H1 (cell line): ENCODE data around the gene LEFTY1. TPM values are rescaled to one million over a fixed set of nuclear protein-coding genes. Genes with fewer than 3 reads are reported as not detected.
A peak's percentile ranks its signal among the peaks of the same experiment; 100 is the strongest.

ENCODE experiments used
- CTCF ChIA-PET: fragments of 300-600 bp; sonication (Branson Sonifier 250); formaldehyde crosslinking; loops from one replicate; lab custom pipeline; 2021; ENCODE audit not compliant: partially characterized antibody; lab: Charles Lee
- POLR2A ChIA-PET: fragments of 300-600 bp; sonication (Branson Sonifier 250); formaldehyde crosslinking; loops from one replicate; lab custom pipeline; 2021; ENCODE audit warnings: inconsistent platforms; ENCODE audit not compliant: partially characterized antibody; lab: Charles Lee
- DNase-seq, 2 experiments: peaks; one replicate each; pipeline versions ENCODE4 v3.0.0 to v3.0.0-alpha.2; 2010 to 2022; ENCODE audit warnings: low spot score in 2 of 2, low read depth in 1 of 2, mixed read lengths in 1 of 2
- FAIRE-seq: peaks from 2 replicates; lab custom pipeline; 2011; peaks lifted over from hg19 to GRCh38; lab: Jason Lieb, UNC
- H2AFZ ChIP-seq: 2 replicates; pipeline ENCODE4 v1.8.1; 2012; ENCODE audit warnings: low read length, inconsistent platforms
- H2AK5ac ChIP-seq: 2 replicates; pipeline ENCODE4 v1.6.1; 2013; ENCODE audit warnings: low read depth, low read length
- H2BK120ac ChIP-seq: replicated peaks from 2 replicates; pipeline ENCODE3; 2013; ENCODE audit warnings: low read depth, low read length, inconsistent platforms
- H2BK12ac ChIP-seq: 2 replicates; pipeline ENCODE4 v1.6.1; 2013; ENCODE audit warnings: low read depth, low read length
- H2BK15ac ChIP-seq: 2 replicates; pipeline ENCODE4 v1.6.1; 2013; ENCODE audit warnings: low read length
- H2BK20ac ChIP-seq: 2 replicates; pipeline ENCODE4 v1.6.1; 2013; ENCODE audit warnings: low read length
- H2BK5ac ChIP-seq: 2 replicates; pipeline ENCODE4 v1.6.1; 2013; ENCODE audit warnings: low read depth, low read length
- H3K14ac ChIP-seq: 2 replicates; pipeline ENCODE4 v1.6.1; 2013; ENCODE audit warnings: inconsistent platforms; ENCODE audit not compliant: insufficient read length
- H3K18ac ChIP-seq: 2 replicates; pipeline ENCODE4 v1.6.1; 2013; ENCODE audit warnings: low read length; ENCODE audit errors: extremely low read depth
- H3K23ac ChIP-seq: 2 replicates; pipeline ENCODE4 v1.6.1; 2013; ENCODE audit warnings: inconsistent platforms; ENCODE audit not compliant: insufficient read length
- H3K23me2 ChIP-seq: 2 replicates; pipeline ENCODE4 v1.6.1; 2013; ENCODE audit warnings: low read depth, low read length
- H3K27ac ChIP-seq: 2 replicates; pipeline ENCODE4 v1.6.1; 2011; ENCODE audit warnings: low read depth, low read length, inconsistent platforms
- H3K27me3 ChIP-seq, 4 experiments: replicated peaks in 1 of 4; 1 replicate in 1 of 4; 2 replicates in 3 of 4; pipeline versions ENCODE4 v1.6.1 to v1.8.1; 2011 to 2013; ENCODE audit warnings: low read length in 3 of 4, mild to moderate bottlenecking in 3 of 4, inconsistent platforms in 2 of 4, mixed read lengths in 2 of 4, moderate library complexity in 1 of 4; ENCODE audit not compliant: control insufficient read depth in 3 of 4, insufficient read depth in 3 of 4; ENCODE audit errors: extremely low read depth in 1 of 4
- H3K36me3 ChIP-seq, 4 experiments: 2 replicates each; pipeline versions ENCODE4 v1.6.1 to v1.8.1; 2011 to 2013; ENCODE audit warnings: mild to moderate bottlenecking in 4 of 4, low read length in 3 of 4, moderate library complexity in 2 of 4, control low read depth in 1 of 4, inconsistent platforms in 1 of 4; ENCODE audit not compliant: insufficient read depth in 4 of 4, control insufficient read depth in 2 of 4
- H3K4ac ChIP-seq: replicated peaks from 2 replicates; pipeline ENCODE3; 2013; ENCODE audit warnings: low read length, low read depth, mixed read lengths, inconsistent platforms; ENCODE audit not compliant: insufficient read length
- H3K4me1 ChIP-seq, 4 experiments: replicated peaks in 1 of 4; 1 replicate in 1 of 4; 2 replicates in 3 of 4; pipeline versions ENCODE4 v1.6.1 to v1.8.1; 2011 to 2013; ENCODE audit warnings: low read length in 3 of 4, inconsistent platforms in 2 of 4, mixed read lengths in 1 of 4; ENCODE audit not compliant: insufficient read depth in 4 of 4, control insufficient read depth in 3 of 4
- H3K4me2 ChIP-seq, 2 experiments: 2 replicates each; pipeline versions ENCODE4 v1.6.1 to v1.8.1; 2011 to 2013; ENCODE audit warnings: low read depth in 2 of 2, low read length in 2 of 2, control low read depth in 1 of 2, inconsistent platforms in 1 of 2, mild to moderate bottlenecking in 1 of 2; ENCODE audit not compliant: insufficient read depth in 1 of 2
- H3K4me3 ChIP-seq, 4 experiments: fragments of 200-600, 300-600 bp in 1 of 4; sonication (generic), shearing (Covaris generic), sonication (Bioruptor Twin) in 1 of 4; 2 replicates each; pipeline versions ENCODE4 v1.5.1 to v1.8.1; 2011 to 2016; ENCODE audit warnings: low read length in 4 of 4, low read depth in 3 of 4, control low read depth in 2 of 4, inconsistent platforms in 2 of 4, mild to moderate bottlenecking in 2 of 4, mixed read lengths in 1 of 4, moderate library complexity in 1 of 4; ENCODE audit not compliant: insufficient read depth in 2 of 4; ENCODE audit errors: extremely low read depth in 1 of 4
- H3K56ac ChIP-seq: replicated peaks from 2 replicates; pipeline ENCODE3; 2013; ENCODE audit warnings: low read depth, mild to moderate bottlenecking, mixed read lengths, low read length, inconsistent platforms; ENCODE audit not compliant: insufficient read length
- H3K79me1 ChIP-seq: 2 replicates; pipeline ENCODE4 v1.6.1; 2013; ENCODE audit warnings: low read depth, low read length, control low read depth
- H3K79me2 ChIP-seq, 2 experiments: 2 replicates each; pipeline versions ENCODE4 v1.6.1 to v1.8.1; 2012 to 2013; ENCODE audit warnings: low read length in 2 of 2, mild to moderate bottlenecking in 2 of 2, inconsistent platforms in 1 of 2; ENCODE audit not compliant: insufficient read depth in 2 of 2, control insufficient read depth in 1 of 2
- H3K9ac ChIP-seq, 4 experiments: replicated peaks in 1 of 4; 1 replicate in 1 of 4; 2 replicates in 3 of 4; pipeline versions ENCODE4 v1.6.1 to v1.8.1; 2011 to 2013; ENCODE audit warnings: low read depth in 3 of 4, low read length in 3 of 4, control low read depth in 2 of 4, mild to moderate bottlenecking in 2 of 4, moderate library complexity in 2 of 4, inconsistent platforms in 1 of 4; ENCODE audit errors: extremely low read depth in 1 of 4
- H3K9me3 ChIP-seq, 2 experiments: 2 replicates each; pipeline versions ENCODE4 v1.6.1 to v1.8.1; 2012 to 2013; ENCODE audit warnings: mild to moderate bottlenecking in 2 of 2, moderate library complexity in 2 of 2, control low read depth in 1 of 2, inconsistent platforms in 1 of 2, low read depth in 1 of 2, low read length in 1 of 2, mixed read lengths in 1 of 2; ENCODE audit not compliant: insufficient read depth in 2 of 2
- H4K20me1 ChIP-seq, 2 experiments: replicated peaks in 1 of 2; 2 replicates each; pipeline versions ENCODE3 to v1.8.1; 2011 to 2013; ENCODE audit warnings: inconsistent platforms in 2 of 2, low read length in 2 of 2, mild to moderate bottlenecking in 1 of 2; ENCODE audit not compliant: insufficient read depth in 2 of 2, control insufficient read depth in 1 of 2
- H4K5ac ChIP-seq: 2 replicates; pipeline ENCODE4 v1.6.1; 2013; ENCODE audit warnings: low read length, low read depth, mixed read lengths, inconsistent platforms; ENCODE audit not compliant: insufficient read length
- H4K8ac ChIP-seq: 2 replicates; pipeline ENCODE4 v1.8.0; 2013; ENCODE audit warnings: mild to moderate bottlenecking, moderate library complexity, low read length, inconsistent platforms; ENCODE audit not compliant: insufficient read depth; ENCODE audit errors: extremely low read depth
- H4K91ac ChIP-seq: replicated peaks from 2 replicates; pipeline ENCODE3; 2013; ENCODE audit warnings: low read length, mixed read lengths, inconsistent platforms; ENCODE audit not compliant: insufficient read length
- RXRA ChIP-seq: IDR thresholded peaks from 2 replicates; pipeline ENCODE4 v1.6.1; 2011; ENCODE audit warnings: low read depth, mild to moderate bottlenecking, low read length, moderate library complexity; ENCODE audit not compliant: insufficient read depth
- TAF7 ChIP-seq: optimal IDR thresholded peaks from 2 replicates; pipeline ENCODE3; 2011; ENCODE audit warnings: low read depth, mild to moderate bottlenecking, inconsistent platforms, low read length, moderate library complexity, borderline replicate concordance
- WGBS, 2 experiments: shearing (Covaris generic) in 1 of 2; methylation state at CpG; one replicate each; pipeline versions ENCODE4 v1.1.6 to v1.1.7; 2013 to 2015; ENCODE audit warnings: low lambda C conversion rate in 2 of 2, mixed read lengths in 2 of 2, inconsistent platforms in 1 of 2, low coverage in 1 of 2, missing lambda C conversion rate in 1 of 2; ENCODE audit not compliant: insufficient replicate concordance in 2 of 2, insufficient coverage in 1 of 2, insufficient read length in 1 of 2; ENCODE audit errors: extremely low coverage in 1 of 2, missing lambda C conversion rate in 1 of 2; 5-methylcytosine and 5-hydroxymethylcytosine counted together
- polyA plus RNA-seq, 7 experiments: library from polyadenylated mRNA; depleted of rRNA in 3 of 7; stranded (reverse) in 5 of 7; unstranded in 2 of 7; fragments of >200 nt in 5 of 7; fragments of 200-250 nt in 2 of 7; gene quantifications; 1 replicate in 5 of 7; 2 replicates in 1 of 7; 4 replicates in 1 of 7; pipeline versions ENCODE4 v1.2.1 to v1.2.3, GENCODE V29; 2011 to 2013; ENCODE audit warnings: missing spikeins in 2 of 7, mixed read lengths in 2 of 7
- total RNA-seq: library from RNA; stranded (reverse); fragmentation: NEBNext Ultra II Directional; extraction: Animal tissue kit (Norgen Biotek cat#: 25700); gene quantifications from 2 replicates; pipeline ENCODE4 v1.2.1, GENCODE V29; 2021

LEFTY1 gene
- total and polyA plus RNA-seq, 2 of the 8 experiments (the other 6 are each of a cell fraction or from before 2014, with no cell fraction given) = 4.5 to 11.7 TPM

DNA sequence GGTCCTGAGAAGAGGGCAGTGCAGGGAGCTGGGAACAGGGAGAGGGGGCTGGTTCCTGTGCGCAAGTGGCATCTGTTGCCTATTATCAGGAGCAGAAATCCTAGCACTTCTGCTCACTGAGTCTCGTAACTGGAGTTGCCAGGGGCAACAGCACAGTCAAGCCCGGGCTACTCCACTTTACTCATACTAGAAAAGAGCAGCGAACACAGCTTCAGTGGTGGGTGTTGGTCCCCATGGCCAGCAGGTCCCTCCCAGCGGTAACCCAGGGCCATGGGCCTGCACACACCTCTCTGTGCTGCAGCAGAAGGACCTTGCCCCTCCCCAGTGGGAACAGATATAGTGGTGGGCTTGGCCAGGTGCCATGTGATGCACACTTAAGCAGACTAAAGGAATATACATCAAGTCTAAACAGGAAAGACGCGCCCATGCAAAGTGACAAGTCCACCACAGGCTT is 26.6 kb upstream of the LEFTY1 start:
- no peak for FAIRE-seq
- no peak for TF ChIP-seq TAF7
- TF ChIP-seq RXRA = no peak

More for the DNA sequence above, 26.6 kb upstream of the LEFTY1 start:
- H2AK5ac ChIP-seq = no peak overlapping the region
- no peaks in the 10 kb centered on the region for H3K23me2 ChIP-seq
- no peak overlapping the region for H2BK20ac ChIP-seq
- peaks cover 3% of the 10 kb centered on the region; the same call in 1 of the 2 replicates for H3K79me1 ChIP-seq
- H3K9ac ChIP-seq = no peak overlapping the region
- POLR2A ChIA-PET = interaction anchor here (1.5 to 2.3 kb wide), 4 partner anchors 9 to 77 kb away, joined by 3 to 6 read pairs (median 4); partner anchors contain the start of genes PYCR2 and TMEM63A
- H2BK15ac ChIP-seq = no peak overlapping the region
- no peak overlapping the region for H3K18ac ChIP-seq
- no peak overlapping the region for H3K4me3 ChIP-seq
- H4K91ac ChIP-seq = no peak overlapping the region
- peak overlapping the region; percentile 42 for H3K4ac ChIP-seq
- no peak overlapping the region for H3K56ac ChIP-seq
- no peak overlapping the region for H2BK12ac ChIP-seq
- no peak overlapping the region for H2BK5ac ChIP-seq
- H3K36me3 ChIP-seq = peaks cover 2 to 27% (median 9%) of the 10 kb centered on the region in 4 experiments; a peak in 5 of 8 replicates
- H4K8ac ChIP-seq = no peak overlapping the region
- H3K27me3 ChIP-seq = no peaks in the 10 kb centered on the region; a peak in 2 of 7 replicates
- H3K4me2 ChIP-seq = no peak overlapping the region
- H4K20me1 ChIP-seq = peaks cover 0 to 3% of the 10 kb centered on the region in 2 experiments
- WGBS, 2 experiments = 86% methylated on average over 7 of the region's 7 CpGs; no CpG with 5 or more reads in 1 of the 2 experiments
- H3K4me1 ChIP-seq = peaks cover 0 to 7% (median 1%) of the 10 kb centered on the region in 4 experiments; a peak in 2 of 7 replicates
- H4K5ac ChIP-seq = no peak overlapping the region
- H3K9me3 ChIP-seq = no peaks in the 10 kb centered on the region
- no peak overlapping the region for H3K14ac ChIP-seq
- H3K79me2 ChIP-seq = no peaks in the 10 kb centered on the region
- H3K27ac ChIP-seq = no peak overlapping the region
- H3K23ac ChIP-seq = no peak overlapping the region
- H2BK120ac ChIP-seq = no peak overlapping the region
- no peak for DNase-seq
- CTCF ChIA-PET = interaction anchor here (1.4 to 2.0 kb wide), 3 partner anchors 25 to 39 kb away, joined by 3 to 5 read pairs (median 3); partner anchors contain the start of gene LEFTY2
- no peak overlapping the region for H2AFZ ChIP-seq
